Measurements from ENCODE around the gene WIPI1. TPM values are rescaled to one million over a fixed set of nuclear protein-coding genes. Genes with fewer than 3 reads are reported as not detected.

WIPI1 gene
- total and polyA plus RNA-seq, 9 of the 15 experiments (the other 6 are each of a cell fraction or from before 2014, with no cell fraction given), result 3.7 to 23.5 (median 11.8) TPM

- TF ChIP-seq, protein P1, sequence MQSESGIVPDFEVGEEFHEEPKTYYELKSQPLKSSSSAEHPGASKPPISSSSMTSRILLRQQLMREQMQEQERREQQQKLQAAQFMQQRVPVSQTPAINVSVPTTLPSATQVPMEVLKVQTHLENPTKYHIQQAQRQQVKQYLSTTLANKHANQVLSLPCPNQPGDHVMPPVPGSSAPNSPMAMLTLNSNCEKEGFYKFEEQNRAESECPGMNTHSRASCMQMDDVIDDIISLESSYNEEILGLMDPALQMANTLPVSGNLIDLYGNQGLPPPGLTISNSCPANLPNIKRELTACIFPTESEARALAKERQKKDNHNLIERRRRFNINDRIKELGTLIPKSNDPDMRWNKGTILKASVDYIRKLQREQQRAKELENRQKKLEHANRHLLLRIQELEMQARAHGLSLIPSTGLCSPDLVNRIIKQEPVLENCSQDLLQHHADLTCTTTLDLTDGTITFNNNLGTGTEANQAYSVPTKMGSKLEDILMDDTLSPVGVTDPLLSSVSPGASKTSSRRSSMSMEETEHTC (IDR thresholded peaks at IDR 0.05), result no peak
- TF ChIP-seq FOXJ2 (tag; IDR thresholded peaks at IDR 0.05), result no peak
- no peak for TF ChIP-seq CHCHD3 (CRISPR knock-in tag; IDR thresholded peaks at IDR 0.05)
- TF ChIP-seq, protein P2, sequence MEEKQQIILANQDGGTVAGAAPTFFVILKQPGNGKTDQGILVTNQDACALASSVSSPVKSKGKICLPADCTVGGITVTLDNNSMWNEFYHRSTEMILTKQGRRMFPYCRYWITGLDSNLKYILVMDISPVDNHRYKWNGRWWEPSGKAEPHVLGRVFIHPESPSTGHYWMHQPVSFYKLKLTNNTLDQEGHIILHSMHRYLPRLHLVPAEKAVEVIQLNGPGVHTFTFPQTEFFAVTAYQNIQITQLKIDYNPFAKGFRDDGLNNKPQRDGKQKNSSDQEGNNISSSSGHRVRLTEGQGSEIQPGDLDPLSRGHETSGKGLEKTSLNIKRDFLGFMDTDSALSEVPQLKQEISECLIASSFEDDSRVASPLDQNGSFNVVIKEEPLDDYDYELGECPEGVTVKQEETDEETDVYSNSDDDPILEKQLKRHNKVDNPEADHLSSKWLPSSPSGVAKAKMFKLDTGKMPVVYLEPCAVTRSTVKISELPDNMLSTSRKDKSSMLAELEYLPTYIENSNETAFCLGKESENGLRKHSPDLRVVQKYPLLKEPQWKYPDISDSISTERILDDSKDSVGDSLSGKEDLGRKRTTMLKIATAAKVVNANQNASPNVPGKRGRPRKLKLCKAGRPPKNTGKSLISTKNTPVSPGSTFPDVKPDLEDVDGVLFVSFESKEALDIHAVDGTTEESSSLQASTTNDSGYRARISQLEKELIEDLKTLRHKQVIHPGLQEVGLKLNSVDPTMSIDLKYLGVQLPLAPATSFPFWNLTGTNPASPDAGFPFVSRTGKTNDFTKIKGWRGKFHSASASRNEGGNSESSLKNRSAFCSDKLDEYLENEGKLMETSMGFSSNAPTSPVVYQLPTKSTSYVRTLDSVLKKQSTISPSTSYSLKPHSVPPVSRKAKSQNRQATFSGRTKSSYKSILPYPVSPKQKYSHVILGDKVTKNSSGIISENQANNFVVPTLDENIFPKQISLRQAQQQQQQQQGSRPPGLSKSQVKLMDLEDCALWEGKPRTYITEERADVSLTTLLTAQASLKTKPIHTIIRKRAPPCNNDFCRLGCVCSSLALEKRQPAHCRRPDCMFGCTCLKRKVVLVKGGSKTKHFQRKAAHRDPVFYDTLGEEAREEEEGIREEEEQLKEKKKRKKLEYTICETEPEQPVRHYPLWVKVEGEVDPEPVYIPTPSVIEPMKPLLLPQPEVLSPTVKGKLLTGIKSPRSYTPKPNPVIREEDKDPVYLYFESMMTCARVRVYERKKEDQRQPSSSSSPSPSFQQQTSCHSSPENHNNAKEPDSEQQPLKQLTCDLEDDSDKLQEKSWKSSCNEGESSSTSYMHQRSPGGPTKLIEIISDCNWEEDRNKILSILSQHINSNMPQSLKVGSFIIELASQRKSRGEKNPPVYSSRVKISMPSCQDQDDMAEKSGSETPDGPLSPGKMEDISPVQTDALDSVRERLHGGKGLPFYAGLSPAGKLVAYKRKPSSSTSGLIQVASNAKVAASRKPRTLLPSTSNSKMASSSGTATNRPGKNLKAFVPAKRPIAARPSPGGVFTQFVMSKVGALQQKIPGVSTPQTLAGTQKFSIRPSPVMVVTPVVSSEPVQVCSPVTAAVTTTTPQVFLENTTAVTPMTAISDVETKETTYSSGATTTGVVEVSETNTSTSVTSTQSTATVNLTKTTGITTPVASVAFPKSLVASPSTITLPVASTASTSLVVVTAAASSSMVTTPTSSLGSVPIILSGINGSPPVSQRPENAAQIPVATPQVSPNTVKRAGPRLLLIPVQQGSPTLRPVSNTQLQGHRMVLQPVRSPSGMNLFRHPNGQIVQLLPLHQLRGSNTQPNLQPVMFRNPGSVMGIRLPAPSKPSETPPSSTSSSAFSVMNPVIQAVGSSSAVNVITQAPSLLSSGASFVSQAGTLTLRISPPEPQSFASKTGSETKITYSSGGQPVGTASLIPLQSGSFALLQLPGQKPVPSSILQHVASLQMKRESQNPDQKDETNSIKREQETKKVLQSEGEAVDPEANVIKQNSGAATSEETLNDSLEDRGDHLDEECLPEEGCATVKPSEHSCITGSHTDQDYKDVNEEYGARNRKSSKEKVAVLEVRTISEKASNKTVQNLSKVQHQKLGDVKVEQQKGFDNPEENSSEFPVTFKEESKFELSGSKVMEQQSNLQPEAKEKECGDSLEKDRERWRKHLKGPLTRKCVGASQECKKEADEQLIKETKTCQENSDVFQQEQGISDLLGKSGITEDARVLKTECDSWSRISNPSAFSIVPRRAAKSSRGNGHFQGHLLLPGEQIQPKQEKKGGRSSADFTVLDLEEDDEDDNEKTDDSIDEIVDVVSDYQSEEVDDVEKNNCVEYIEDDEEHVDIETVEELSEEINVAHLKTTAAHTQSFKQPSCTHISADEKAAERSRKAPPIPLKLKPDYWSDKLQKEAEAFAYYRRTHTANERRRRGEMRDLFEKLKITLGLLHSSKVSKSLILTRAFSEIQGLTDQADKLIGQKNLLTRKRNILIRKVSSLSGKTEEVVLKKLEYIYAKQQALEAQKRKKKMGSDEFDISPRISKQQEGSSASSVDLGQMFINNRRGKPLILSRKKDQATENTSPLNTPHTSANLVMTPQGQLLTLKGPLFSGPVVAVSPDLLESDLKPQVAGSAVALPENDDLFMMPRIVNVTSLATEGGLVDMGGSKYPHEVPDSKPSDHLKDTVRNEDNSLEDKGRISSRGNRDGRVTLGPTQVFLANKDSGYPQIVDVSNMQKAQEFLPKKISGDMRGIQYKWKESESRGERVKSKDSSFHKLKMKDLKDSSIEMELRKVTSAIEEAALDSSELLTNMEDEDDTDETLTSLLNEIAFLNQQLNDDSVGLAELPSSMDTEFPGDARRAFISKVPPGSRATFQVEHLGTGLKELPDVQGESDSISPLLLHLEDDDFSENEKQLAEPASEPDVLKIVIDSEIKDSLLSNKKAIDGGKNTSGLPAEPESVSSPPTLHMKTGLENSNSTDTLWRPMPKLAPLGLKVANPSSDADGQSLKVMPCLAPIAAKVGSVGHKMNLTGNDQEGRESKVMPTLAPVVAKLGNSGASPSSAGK (IDR thresholded peaks at IDR 0.05), result peak; percentile 23; the same call in 1 of the 2 replicates
- no peak for TF ChIP-seq RHOXF2B (CRISPR knock-in tag; conservative IDR thresholded peaks at IDR 0.05)
- no peak for TF ChIP-seq NFYB (IDR thresholded peaks at IDR 0.05; ENCODE audit: extremely low read depth, insufficient read length)
- TF ChIP-seq ZNF232 (CRISPR knock-in tag; IDR thresholded peaks at IDR 0.05), result no peak
- TF ChIP-seq L3MBTL2 (IDR thresholded peaks at IDR 0.05), result 0 out of 2 replicates have a peak, but pooled peaks have one; percentile 49
- TF ChIP-seq ARID2 (IDR thresholded peaks at IDR 0.05), result no peak
- no peak for TF ChIP-seq NR2C2 (CRISPR knock-in tag; IDR thresholded peaks at IDR 0.05)
- TF ChIP-seq NR2C2 (tag; IDR thresholded peaks at IDR 0.05), result peak; percentile 87
- no peak for TF ChIP-seq ZBTB1 (CRISPR knock-in tag; IDR thresholded peaks at IDR 0.05; ENCODE audit: borderline replicate concordance, low read depth)
Observed at GRCh38 chr17:68437979-68438822, 19.1 kb downstream of the WIPI1 start (continued).

Data from K562 (cell line).